ENCODE data around the gene LGALS3BP. TPM values are rescaled to one million over a fixed set of nuclear protein-coding genes. Genes with fewer than 3 reads are reported as not detected.

The LGALS3BP gene
- total and polyA plus RNA-seq, 4 donors, result 183 to 479 (median 245) TPM

- Histone ChIP-seq H3K4me3 (no peak overlapping the region), H3K9ac (ENCODE audit: insufficient read depth in 1 of 2, low read length in 2 of 2) (no peak overlapping the region), H3K27ac (ENCODE audit: low read depth in 1 of 2, low read length in 1 of 2) (peak overlapping the region in 1 of 2 donors; percentile 22), H3K27me3 (ENCODE audit: control insufficient read depth in 3 of 3, insufficient read depth in 3 of 3, low read length in 2 of 3) (no peaks in the 10 kb centered on the region), H3K4me1 (ENCODE audit: control insufficient read depth in 5 of 5, insufficient read depth in 5 of 5, low read length in 5 of 5) (no peaks in the 10 kb centered on the region), H3K9me3 (ENCODE audit: control insufficient read depth in 4 of 4, insufficient read depth in 3 of 4, low read length in 3 of 4) (no peaks in the 10 kb centered on the region), H3K36me3 (ENCODE audit: control insufficient read depth in 4 of 4, insufficient read depth in 4 of 4, low read length in 4 of 4) (peaks cover 5 to 53% (median 22%) of the 10 kb centered on the region in 4 donors)
- TF ChIP-seq CTCF (IDR thresholded peaks at IDR 0.05; ENCODE audit: control extremely low read depth, extremely low read depth), result no peak
- no peak for DNase-seq
- 93 to 94% methylated on average over 17 of the region's 17 CpGs for WGBS, 2 donors
- no peak for ATAC-seq (ENCODE audit: insufficient read depth, low FRiP score)
These were observed 19.5 kb upstream of the LGALS3BP start for GRCh38 chr17:78999056-78999768.

GRCh38 chr17:78998311-78999055 is 18.8 kb upstream of the LGALS3BP start:
- no peak for DNase-seq
- Histone ChIP-seq H3K27me3 (ENCODE audit: control insufficient read depth in 3 of 3, insufficient read depth in 3 of 3, low read length in 2 of 3) (no peaks in the 10 kb centered on the region), H3K4me3 (no peak overlapping the region), H3K9me3 (ENCODE audit: control insufficient read depth in 4 of 4, insufficient read depth in 3 of 4, low read length in 3 of 4) (no peaks in the 10 kb centered on the region), H3K27ac (ENCODE audit: low read depth in 1 of 2, low read length in 1 of 2) (peak overlapping the region in 1 of 2 donors; percentile 17), H3K36me3 (ENCODE audit: control insufficient read depth in 4 of 4, insufficient read depth in 4 of 4, low read length in 4 of 4) (peaks cover 5 to 54% (median 26%) of the 10 kb centered on the region in 4 donors), H3K4me1 (ENCODE audit: control insufficient read depth in 5 of 5, insufficient read depth in 5 of 5, low read length in 5 of 5) (no peaks in the 10 kb centered on the region), H3K9ac (ENCODE audit: insufficient read depth in 1 of 2, low read length in 2 of 2) (no peak overlapping the region)
- TF ChIP-seq CTCF (IDR thresholded peaks at IDR 0.05; ENCODE audit: control extremely low read depth, extremely low read depth), result no peak
- WGBS, 2 donors, result 81 to 93% methylated on average over 28 of the region's 28 CpGs
- ATAC-seq (ENCODE audit: insufficient read depth, low FRiP score), result no peak

GRCh38 chr17:78997881-78998280 is 18.2 kb upstream of the LGALS3BP start:
- ATAC-seq (ENCODE audit: insufficient read depth, low FRiP score) (no peak), DNase-seq (no peak)
- H3K9ac ChIP-seq (ENCODE audit: insufficient read depth in 1 of 2, low read length in 2 of 2), result no peak overlapping the region
- WGBS, 2 donors, result 74 to 75% methylated on average over 6 of the region's 6 CpGs
- peaks cover 6 to 53% (median 31%) of the 10 kb centered on the region in 4 donors for H3K36me3 ChIP-seq (ENCODE audit: control insufficient read depth in 4 of 4, insufficient read depth in 4 of 4, low read length in 4 of 4)
- no peaks in the 10 kb centered on the region for H3K4me1 ChIP-seq (ENCODE audit: control insufficient read depth in 5 of 5, insufficient read depth in 5 of 5, low read length in 5 of 5)
- H3K27me3 ChIP-seq (ENCODE audit: control insufficient read depth in 3 of 3, insufficient read depth in 3 of 3, low read length in 2 of 3), result no peaks in the 10 kb centered on the region
- no peak overlapping the region for H3K4me3 ChIP-seq
- no peak for TF ChIP-seq CTCF (IDR thresholded peaks at IDR 0.05; ENCODE audit: control extremely low read depth, extremely low read depth)
- no peak overlapping the region for H3K27ac ChIP-seq (ENCODE audit: low read depth in 1 of 2, low read length in 1 of 2)
- H3K9me3 ChIP-seq (ENCODE audit: control insufficient read depth in 4 of 4, insufficient read depth in 3 of 4, low read length in 3 of 4), result no peaks in the 10 kb centered on the region
